Measurements from ENCODE around the gene THBS4.

DNA sequence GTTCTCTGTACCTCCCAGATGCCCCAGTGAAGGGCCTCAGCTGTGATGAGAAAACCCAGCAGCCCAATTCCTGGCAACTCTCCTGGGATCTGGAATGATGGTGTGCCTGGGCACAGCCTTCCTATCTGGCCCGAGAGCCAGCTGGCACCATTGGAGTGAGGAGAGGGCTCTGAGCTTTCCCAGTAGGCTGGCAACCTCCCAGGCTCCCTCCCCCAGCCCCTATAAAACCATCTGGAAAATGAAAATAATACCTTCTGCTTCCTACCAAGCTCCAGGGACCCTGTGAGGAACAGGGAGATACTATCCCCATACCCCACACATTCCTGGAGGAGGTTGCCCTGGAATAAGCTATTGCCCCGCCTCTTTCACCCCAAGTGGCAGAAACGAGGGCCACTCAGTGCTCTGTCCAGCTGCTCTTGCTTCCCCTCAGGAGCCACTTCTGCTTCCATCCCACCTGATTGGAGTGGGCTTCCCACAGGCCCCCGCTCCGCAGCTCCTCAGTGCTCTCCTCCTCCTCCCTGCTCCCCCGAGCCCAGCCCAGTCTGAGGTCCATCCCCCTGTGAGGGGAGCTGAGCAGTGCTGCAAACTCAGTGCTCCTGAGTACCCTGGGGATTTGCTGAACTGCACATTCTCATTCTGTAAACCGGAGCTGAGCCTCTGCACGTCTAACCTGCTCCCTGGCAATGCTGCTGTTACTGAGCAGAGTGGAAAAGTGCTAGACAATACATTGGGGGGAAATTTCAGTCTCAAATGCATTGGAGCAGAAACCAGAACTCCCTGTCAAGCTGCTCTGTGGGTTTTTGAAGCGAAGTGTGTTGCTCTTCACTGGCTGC, 74.7 kb downstream of the THBS4 start:
- TF ChIP-seq, protein P1, sequence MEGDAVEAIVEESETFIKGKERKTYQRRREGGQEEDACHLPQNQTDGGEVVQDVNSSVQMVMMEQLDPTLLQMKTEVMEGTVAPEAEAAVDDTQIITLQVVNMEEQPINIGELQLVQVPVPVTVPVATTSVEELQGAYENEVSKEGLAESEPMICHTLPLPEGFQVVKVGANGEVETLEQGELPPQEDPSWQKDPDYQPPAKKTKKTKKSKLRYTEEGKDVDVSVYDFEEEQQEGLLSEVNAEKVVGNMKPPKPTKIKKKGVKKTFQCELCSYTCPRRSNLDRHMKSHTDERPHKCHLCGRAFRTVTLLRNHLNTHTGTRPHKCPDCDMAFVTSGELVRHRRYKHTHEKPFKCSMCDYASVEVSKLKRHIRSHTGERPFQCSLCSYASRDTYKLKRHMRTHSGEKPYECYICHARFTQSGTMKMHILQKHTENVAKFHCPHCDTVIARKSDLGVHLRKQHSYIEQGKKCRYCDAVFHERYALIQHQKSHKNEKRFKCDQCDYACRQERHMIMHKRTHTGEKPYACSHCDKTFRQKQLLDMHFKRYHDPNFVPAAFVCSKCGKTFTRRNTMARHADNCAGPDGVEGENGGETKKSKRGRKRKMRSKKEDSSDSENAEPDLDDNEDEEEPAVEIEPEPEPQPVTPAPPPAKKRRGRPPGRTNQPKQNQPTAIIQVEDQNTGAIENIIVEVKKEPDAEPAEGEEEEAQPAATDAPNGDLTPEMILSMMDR (IDR thresholded peaks at IDR 0.05; ENCODE audit: low read depth, low read length, poor library complexity, severe bottlenecking) = no peak
- TF ChIP-seq EZH2phosphoT487 (IDR thresholded peaks at IDR 0.05; ENCODE audit: borderline replicate concordance, low read length) = no peak
